DND-41 (cell line): ENCODE results near the gene ANP32B.

ENCODE experiments used
- EZH2 ChIP-seq: IDR thresholded peaks from 3 replicates; pipeline ENCODE4 v1.6.1; 2012; ENCODE audit warnings: borderline replicate concordance, low read depth, mild to moderate bottlenecking, moderate library complexity, low read length, inconsistent platforms; ENCODE audit not compliant: severe bottlenecking
- TF ChIP-seq, protein P1 (sequence below): IDR thresholded peaks from 2 replicates; pipeline ENCODE4 v1.5.1; 2012; ENCODE audit warnings: borderline replicate concordance, low read length, moderate library complexity, mild to moderate bottlenecking; ENCODE audit not compliant: poor library complexity, severe bottlenecking; ENCODE audit errors: extremely low read depth

DNA sequence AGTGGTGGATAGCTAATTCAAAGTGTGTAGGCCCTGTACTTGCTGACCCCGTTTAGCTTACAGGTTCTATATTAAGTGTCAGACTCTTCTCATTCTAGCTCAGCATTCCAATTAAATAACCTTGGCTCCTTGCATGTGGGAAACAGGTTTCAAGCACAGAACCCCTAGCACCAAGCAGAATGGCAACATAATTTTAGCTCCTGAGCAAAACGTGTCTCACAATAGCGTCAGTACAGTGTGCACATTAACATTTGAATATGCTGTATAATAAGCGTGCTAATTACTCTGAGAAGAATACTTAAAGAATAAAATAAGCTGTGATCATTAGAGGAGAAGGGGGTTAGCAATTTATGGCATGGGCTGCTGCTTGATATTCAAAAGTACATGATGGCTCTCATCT, 21.0 kb upstream of the ANP32B start:
- TF ChIP-seq, protein P1, sequence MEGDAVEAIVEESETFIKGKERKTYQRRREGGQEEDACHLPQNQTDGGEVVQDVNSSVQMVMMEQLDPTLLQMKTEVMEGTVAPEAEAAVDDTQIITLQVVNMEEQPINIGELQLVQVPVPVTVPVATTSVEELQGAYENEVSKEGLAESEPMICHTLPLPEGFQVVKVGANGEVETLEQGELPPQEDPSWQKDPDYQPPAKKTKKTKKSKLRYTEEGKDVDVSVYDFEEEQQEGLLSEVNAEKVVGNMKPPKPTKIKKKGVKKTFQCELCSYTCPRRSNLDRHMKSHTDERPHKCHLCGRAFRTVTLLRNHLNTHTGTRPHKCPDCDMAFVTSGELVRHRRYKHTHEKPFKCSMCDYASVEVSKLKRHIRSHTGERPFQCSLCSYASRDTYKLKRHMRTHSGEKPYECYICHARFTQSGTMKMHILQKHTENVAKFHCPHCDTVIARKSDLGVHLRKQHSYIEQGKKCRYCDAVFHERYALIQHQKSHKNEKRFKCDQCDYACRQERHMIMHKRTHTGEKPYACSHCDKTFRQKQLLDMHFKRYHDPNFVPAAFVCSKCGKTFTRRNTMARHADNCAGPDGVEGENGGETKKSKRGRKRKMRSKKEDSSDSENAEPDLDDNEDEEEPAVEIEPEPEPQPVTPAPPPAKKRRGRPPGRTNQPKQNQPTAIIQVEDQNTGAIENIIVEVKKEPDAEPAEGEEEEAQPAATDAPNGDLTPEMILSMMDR = no peak
- TF ChIP-seq EZH2 = no peak
